ENCODE data around the gene SIGLEC14.

The SIGLEC14 gene

GRCh38 chr19:51692468-51692867, 45.8 kb upstream of the SIGLEC14 start:
- peak overlapping the region; percentile 83; the same call in 1 of the 2 replicates for H3K4me3 ChIP-seq (ENCODE audit: low read depth, low read length)
- H3K9me3 ChIP-seq: no peaks in the 10 kb centered on the region
- peaks cover 45% of the 10 kb centered on the region for H3K36me3 ChIP-seq
- no peaks in the 10 kb centered on the region for H3K27me3 ChIP-seq
- no peak for TF ChIP-seq CTCF (IDR thresholded peaks at IDR 0.05; ENCODE audit: low read depth, low read length)
- no peak for DNase-seq
- H3K4me1 ChIP-seq: peaks cover 4% of the 10 kb centered on the region; the same call in 1 of the 2 replicates

GRCh38 chr19:51691584-51692428, 45.2 kb upstream of the SIGLEC14 start:
- TF ChIP-seq CTCF (IDR thresholded peaks at IDR 0.05; ENCODE audit: low read depth, low read length): no peak
- peaks cover 4% of the 10 kb centered on the region; the same call in 1 of the 2 replicates for H3K4me1 ChIP-seq
- DNase-seq: peak; percentile 34
- H3K4me3 ChIP-seq (ENCODE audit: low read depth, low read length): peak overlapping the region; percentile 83
- H3K36me3 ChIP-seq: peaks cover 39% of the 10 kb centered on the region
- H3K9me3 ChIP-seq: no peaks in the 10 kb centered on the region
- no peaks in the 10 kb centered on the region for H3K27me3 ChIP-seq

- no peaks in the 10 kb centered on the region for H3K9me3 ChIP-seq
- peak overlapping the region; percentile 83 for H3K4me3 ChIP-seq (ENCODE audit: low read depth, low read length)
- no peaks in the 10 kb centered on the region for H3K27me3 ChIP-seq
- peaks cover 35% of the 10 kb centered on the region for H3K36me3 ChIP-seq
- no peak for TF ChIP-seq CTCF (IDR thresholded peaks at IDR 0.05; ENCODE audit: low read depth, low read length)
- H3K4me1 ChIP-seq: peaks cover 4% of the 10 kb centered on the region; the same call in 1 of the 2 replicates
- DNase-seq: no peak
Measured at GRCh38 chr19:51691074-51691583, 44.5 kb upstream of the SIGLEC14 start.

- H3K9me3 ChIP-seq: no peaks in the 10 kb centered on the region
- DNase-seq: peak; percentile 77
- no peaks in the 10 kb centered on the region for H3K27me3 ChIP-seq
- peaks cover 4% of the 10 kb centered on the region; the same call in 1 of the 2 replicates for H3K4me1 ChIP-seq
- peaks cover 32% of the 10 kb centered on the region for H3K36me3 ChIP-seq
- no peak for TF ChIP-seq CTCF (IDR thresholded peaks at IDR 0.05; ENCODE audit: low read depth, low read length)
- H3K4me3 ChIP-seq (ENCODE audit: low read depth, low read length): peak overlapping the region; percentile 83
Measured at GRCh38 chr19:51690454-51691073, 43.9 kb upstream of the SIGLEC14 start.

GRCh38 chr19:51689751-51690453, 43.3 kb upstream of the SIGLEC14 start:
- Histone ChIP-seq H3K36me3 (peaks cover 26% of the 10 kb centered on the region), H3K4me1 (peaks cover 4% of the 10 kb centered on the region; the same call in 1 of the 2 replicates), H3K9me3 (no peaks in the 10 kb centered on the region), H3K4me3 (ENCODE audit: low read depth, low read length) (peak overlapping the region; percentile 83), H3K27me3 (no peaks in the 10 kb centered on the region)
- no peak for TF ChIP-seq CTCF (IDR thresholded peaks at IDR 0.05; ENCODE audit: low read depth, low read length)
- DNase-seq: peak; percentile 67

Data from BE2C (cell line).